Caki2 (cell line): ENCODE data around the gene CLMP. TPM values are rescaled to one million over a fixed set of nuclear protein-coding genes. Genes with fewer than 3 reads are reported as not detected.

Experiments
- DNase-seq: peaks from one replicate; pipeline ENCODE4 v3.0.0-alpha.2; 2015; ENCODE audit warnings: low read depth
- in situ Hi-C: cut with HindIII; loops from 2 replicates; pipeline ENCODE4 v1.10.0; 2016; ENCODE audit warnings: low sequenced_read_pairs, low pct_unique_long_range_greater_than_20kb, mixed read lengths
- total RNA-seq: library from RNA; depleted of rRNA; stranded (reverse); fragments of >200 nt; shearing (Covaris generic); gene quantifications from 2 replicates; pipeline ENCODE4 v1.2.3, GENCODE V29; 2014; ENCODE audit warnings: low replicate concordance

CLMP gene
- total RNA-seq, 1 experiment from 2014 or later, result 1.5 TPM

GRCh38 chr11:123178186-123178585, 16.9 kb downstream of the CLMP start:
- in situ Hi-C loops, result no loop called here
- no peak for DNase-seq

- in situ Hi-C loops, result no loop called here
- DNase-seq, result no peak
Observed at GRCh38 chr11:123176785-123177184, 18.3 kb downstream of the CLMP start.

- in situ Hi-C loops, result no loop called here
- DNase-seq, result no peak
Observed at GRCh38 chr11:123174196-123175183, 20.6 kb downstream of the CLMP start.

- in situ Hi-C loops, result no loop called here
- DNase-seq, result no peak
Observed at GRCh38 chr11:123173856-123174186, 21.2 kb downstream of the CLMP start.

- in situ Hi-C loops, result no loop called here
Observed at GRCh38 chr11:123173040-123173855, 21.8 kb downstream of the CLMP start.

GRCh38 chr11:123170929-123171328, 24.1 kb downstream of the CLMP start:
- in situ Hi-C loops, result no loop called here
- DNase-seq, result no peak

More at GRCh38 chr11:123173040-123173855, 21.8 kb downstream of the CLMP start:
- no peak for DNase-seq

- in situ Hi-C loops, result no loop called here
- no peak for DNase-seq
Observed at GRCh38 chr11:123169821-123170220, 25.2 kb downstream of the CLMP start.

- DNase-seq, result no peak
- in situ Hi-C loops, result no loop called here
Observed at GRCh38 chr11:123168955-123169484, 26.0 kb downstream of the CLMP start.

- in situ Hi-C loops, result no loop called here
- no peak for DNase-seq
Observed at GRCh38 chr11:123168241-123168640, 26.8 kb downstream of the CLMP start.

- in situ Hi-C loops, result no loop called here
- DNase-seq, result no peak
Observed at GRCh38 chr11:123166071-123166559, 28.9 kb downstream of the CLMP start.

- in situ Hi-C loops, result no loop called here
- DNase-seq, result no peak
Observed at GRCh38 chr11:123164732-123165450, 30.2 kb downstream of the CLMP start.

GRCh38 chr11:123163621-123164020, 31.4 kb downstream of the CLMP start:
- in situ Hi-C loops, result no loop called here

GRCh38 chr11:123161376-123162030, 33.5 kb downstream of the CLMP start:
- no peak for DNase-seq
- in situ Hi-C loops, result no loop called here

More at GRCh38 chr11:123163621-123164020, 31.4 kb downstream of the CLMP start:
- DNase-seq, result no peak

- in situ Hi-C loops, result no loop called here
- no peak for DNase-seq
Observed at GRCh38 chr11:123159183-123159857, 35.7 kb downstream of the CLMP start.

GRCh38 chr11:123158033-123159003, 36.7 kb downstream of the CLMP start:
- no peak for DNase-seq
- in situ Hi-C loops, result no loop called here

GRCh38 chr11:123152951-123153350, 42.1 kb downstream of the CLMP start:
- in situ Hi-C loops, result no loop called here
- DNase-seq, result no peak
